Vagina (tissue), 2 donors: ENCODE results near the gene PDE10A. TPM values are rescaled to one million over a fixed set of nuclear protein-coding genes. Genes with fewer than 3 reads are reported as not detected.

Experiments
- DNase-seq, 2 donors: peaks; one replicate each; pipeline ENCODE4 v3.0.0-alpha.2; 2017; ENCODE audit errors: extremely low spot score in 2 of 2
- H3K27ac ChIP-seq: fragments of 200-600 bp; sonication (generic); one replicate; pipeline ENCODE4 v1.5.1; 2019
- H3K27me3 ChIP-seq: fragments of 200-600 bp; sonication (generic); one replicate; pipeline ENCODE4 v1.5.1; 2019
- H3K36me3 ChIP-seq, 2 donors: fragments of 200-600 bp; sonication (generic); one replicate each; pipeline ENCODE4 v1.5.1; 2017 to 2019
- H3K4me1 ChIP-seq: fragments of 200-600 bp; sonication (generic); one replicate; pipeline ENCODE4 v1.5.1; 2019
- H3K4me3 ChIP-seq, 2 donors: fragments of 200-600 bp; sonication (generic); 1 replicate in 1 of 2; 2 replicates in 1 of 2; pipeline ENCODE4 v1.5.1; 2016 to 2019
- H3K9me3 ChIP-seq: fragments of 200-600 bp; sonication (generic); one replicate; pipeline ENCODE4 v1.5.1; 2019
- CTCF ChIP-seq, 3 experiments: fragments of 450-650 bp in 2 of 3; fragments of 200-600 bp in 1 of 3; sonication (generic) in 1 of 3; IDR thresholded peaks; one replicate each; pipeline ENCODE4 v1.5.1; 2017 to 2019; ENCODE audit warnings: antibody characterized with exemption in 3 of 3, mild to moderate bottlenecking in 2 of 3, moderate library complexity in 2 of 3
- POLR2A ChIP-seq, 2 donors: fragments of 450-650 bp; IDR thresholded peaks; one replicate each; pipeline ENCODE4 v1.6.1; 2017; ENCODE audit warnings: antibody characterized with exemption in 2 of 2, mild to moderate bottlenecking in 2 of 2, moderate library complexity in 2 of 2
- POLR2AphosphoS5 ChIP-seq, 2 donors: sonication (generic); formaldehyde crosslinking; IDR thresholded peaks; one replicate each; pipeline ENCODE4 v1.9.0; 2017; ENCODE audit warnings: antibody characterized with exemption in 2 of 2, mild to moderate bottlenecking in 2 of 2, low read depth in 1 of 2; ENCODE audit not compliant: insufficient read depth in 1 of 2
- intact Hi-C: fragments of 100-400 bp; cut with DNase I; formaldehyde crosslinking; loops from one replicate; pipeline ENCODE4 v1.15.1; 2023
- total RNA-seq: library from RNA; depleted of rRNA; stranded (reverse); fragments of >200 nt; gene quantifications from one replicate; pipeline ENCODE4 v1.2.3, GENCODE V29; 2016

The PDE10A gene
- total RNA-seq, 1 donor from 2014 or later, result 15.0 TPM

- no peaks in the 10 kb centered on the region for H3K27me3 ChIP-seq
- no peaks in the 10 kb centered on the region for H3K9me3 ChIP-seq
- H3K36me3 ChIP-seq, result no peaks in the 10 kb centered on the region
- no peak for DNase-seq
- H3K4me3 ChIP-seq, result no peak overlapping the region
- TF ChIP-seq POLR2AphosphoS5 (IDR thresholded peaks at IDR 0.05; ENCODE audit: insufficient read depth in 1 of 2, low read depth in 1 of 2), result no peak
- no peak for TF ChIP-seq POLR2A (IDR thresholded peaks at IDR 0.05)
- TF ChIP-seq CTCF (IDR thresholded peaks at IDR 0.05), result no peak
- intact Hi-C loops, result no loop called here
- peaks cover 6% of the 10 kb centered on the region for H3K4me1 ChIP-seq
- no peak overlapping the region for H3K27ac ChIP-seq
These were observed 9.8 kb downstream of the PDE10A start for GRCh38 chr6:165653196-165653595.

- Histone ChIP-seq H3K27ac (no peak overlapping the region), H3K27me3 (no peaks in the 10 kb centered on the region), H3K9me3 (no peaks in the 10 kb centered on the region), H3K36me3 (no peaks in the 10 kb centered on the region), H3K4me3 (no peak overlapping the region), H3K4me1 (peaks cover 6% of the 10 kb centered on the region)
- TF ChIP-seq CTCF (IDR thresholded peaks at IDR 0.05), result no peak
- no peak for TF ChIP-seq POLR2A (IDR thresholded peaks at IDR 0.05)
- TF ChIP-seq POLR2AphosphoS5 (IDR thresholded peaks at IDR 0.05; ENCODE audit: insufficient read depth in 1 of 2, low read depth in 1 of 2), result no peak
- DNase-seq, result no peak
- intact Hi-C loops, result no loop called here
These were observed 10.3 kb downstream of the PDE10A start for GRCh38 chr6:165652766-165653165.

GRCh38 chr6:165649166-165650137 is 13.6 kb downstream of the PDE10A start:
- Histone ChIP-seq H3K27ac (no peak overlapping the region), H3K4me1 (peaks cover 6% of the 10 kb centered on the region), H3K27me3 (no peaks in the 10 kb centered on the region), H3K9me3 (no peaks in the 10 kb centered on the region), H3K4me3 (no peak overlapping the region), H3K36me3 (no peaks in the 10 kb centered on the region)
- no peak for DNase-seq
- TF ChIP-seq POLR2A (IDR thresholded peaks at IDR 0.05) (no peak), POLR2AphosphoS5 (IDR thresholded peaks at IDR 0.05; ENCODE audit: insufficient read depth in 1 of 2, low read depth in 1 of 2) (no peak), CTCF (IDR thresholded peaks at IDR 0.05) (no peak)
- intact Hi-C loops, result no loop called here

- Histone ChIP-seq H3K4me3 (no peak overlapping the region), H3K9me3 (no peaks in the 10 kb centered on the region), H3K27me3 (no peaks in the 10 kb centered on the region), H3K27ac (no peak overlapping the region), H3K4me1 (peaks cover 6% of the 10 kb centered on the region), H3K36me3 (no peaks in the 10 kb centered on the region)
- DNase-seq, result no peak
- intact Hi-C loops, result no loop called here
- TF ChIP-seq CTCF (IDR thresholded peaks at IDR 0.05) (no peak), POLR2AphosphoS5 (IDR thresholded peaks at IDR 0.05; ENCODE audit: insufficient read depth in 1 of 2, low read depth in 1 of 2) (no peak), POLR2A (IDR thresholded peaks at IDR 0.05) (no peak)
These were observed 16.0 kb downstream of the PDE10A start for GRCh38 chr6:165647041-165647440.

- H3K27me3 ChIP-seq, result no peaks in the 10 kb centered on the region
- no peaks in the 10 kb centered on the region for H3K36me3 ChIP-seq
- no peaks in the 10 kb centered on the region for H3K9me3 ChIP-seq
- TF ChIP-seq POLR2AphosphoS5 (IDR thresholded peaks at IDR 0.05; ENCODE audit: insufficient read depth in 1 of 2, low read depth in 1 of 2) (peak in 1 of 2 donors; percentile 54), CTCF (IDR thresholded peaks at IDR 0.05) (no peak), POLR2A (IDR thresholded peaks at IDR 0.05) (no peak)
- DNase-seq, result no peak
- intact Hi-C loops, result no loop called here
- H3K4me3 ChIP-seq, result no peak overlapping the region
- no peak overlapping the region for H3K27ac ChIP-seq
- peaks cover 6% of the 10 kb centered on the region for H3K4me1 ChIP-seq
These were observed 17.1 kb downstream of the PDE10A start for GRCh38 chr6:165645919-165646318.
